Measurements from ENCODE around the gene CSMD2. TPM values are rescaled to one million over a fixed set of nuclear protein-coding genes. Genes with fewer than 3 reads are reported as not detected.

Gene CSMD2
- total and polyA plus RNA-seq, 2 of the 8 experiments (the other 6 are each of a cell fraction or from before 2014, with no cell fraction given): 7.0 to 14.7 TPM

- TF ChIP-seq NANOG (IDR thresholded peaks at IDR 0.05; ENCODE audit: insufficient read depth, low read depth, low read length, poor library complexity, severe bottlenecking): no peak
Observed at GRCh38 chr1:33643216-33643615, 521.8 kb downstream of the CSMD2 start (continued).
